COLO829 (cell line): ENCODE results near the gene GAB3.
"Not testable (repeated sequence)": the region's sequence is repeated elsewhere in the genome, so short reads cannot be mapped to it uniquely, and the experiment has no call there.

ENCODE experiments used
- DNase-seq: peaks from one replicate; pipeline ENCODE4 v3.0.0; 2012; ENCODE audit warnings: low spot score

Gene GAB3

DNA sequence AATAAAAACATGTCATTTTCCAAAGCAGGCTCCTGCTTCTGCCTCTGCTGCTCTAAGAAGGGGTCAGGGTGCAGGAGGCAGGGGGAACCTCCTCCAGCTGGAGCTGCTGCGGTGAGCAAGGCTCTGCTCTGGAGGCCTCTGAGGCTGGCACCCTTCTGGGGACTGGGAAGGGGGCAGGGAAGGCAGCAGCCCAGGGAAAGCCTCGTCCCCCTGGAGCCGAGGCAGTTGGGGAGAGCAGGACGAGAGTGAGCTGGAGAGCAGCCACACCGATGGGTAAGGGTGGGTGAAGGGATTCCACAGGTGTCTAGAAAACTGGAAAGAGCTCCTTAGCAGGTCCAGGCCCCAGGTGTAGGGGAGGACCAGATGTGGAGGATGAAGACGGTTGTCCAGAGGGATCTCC is 95.5 kb downstream of the GAB3 start:
- DNase-seq, result no peak

DNA sequence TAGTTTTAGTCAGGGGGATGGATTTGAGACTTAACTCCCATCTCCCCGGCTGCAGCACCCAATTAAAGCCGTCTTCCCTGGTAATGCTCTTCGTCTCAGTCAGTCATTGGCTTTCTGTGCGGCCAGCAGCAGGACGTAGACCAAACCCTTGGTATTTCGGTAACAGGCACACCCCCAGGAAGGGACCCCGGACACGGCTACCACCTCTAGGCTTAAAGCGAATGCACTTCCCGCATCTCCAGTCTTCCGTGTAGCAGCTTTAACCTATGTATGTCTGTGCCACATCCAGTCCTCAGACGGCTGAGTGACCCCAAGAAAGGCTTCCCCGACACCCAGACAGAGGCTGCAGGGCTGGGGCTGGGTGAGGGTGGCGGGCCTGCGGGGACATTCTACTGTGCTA is 96.0 kb downstream of the GAB3 start:
- DNase-seq, result no peak

DNA sequence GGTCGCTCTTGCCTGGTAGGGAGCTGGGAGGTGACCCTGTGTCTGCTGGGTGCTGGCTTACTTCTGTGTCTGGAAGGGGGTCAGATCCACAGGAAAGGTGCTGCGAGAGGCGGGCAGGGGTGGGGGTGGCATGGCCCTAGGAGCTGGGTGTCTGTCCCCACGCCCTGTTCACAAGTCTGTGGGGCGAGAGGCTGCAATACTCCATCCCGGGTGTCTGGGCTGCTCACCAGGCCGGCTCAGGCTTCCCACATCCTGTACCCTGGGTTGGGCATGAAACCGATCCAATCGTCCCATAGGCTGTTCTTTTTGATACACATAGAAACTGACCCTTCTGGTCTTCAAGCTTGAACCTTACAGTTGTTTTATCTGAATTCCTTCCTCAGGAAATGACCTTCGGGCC is 96.5 kb downstream of the GAB3 start:
- no peak for DNase-seq

DNA sequence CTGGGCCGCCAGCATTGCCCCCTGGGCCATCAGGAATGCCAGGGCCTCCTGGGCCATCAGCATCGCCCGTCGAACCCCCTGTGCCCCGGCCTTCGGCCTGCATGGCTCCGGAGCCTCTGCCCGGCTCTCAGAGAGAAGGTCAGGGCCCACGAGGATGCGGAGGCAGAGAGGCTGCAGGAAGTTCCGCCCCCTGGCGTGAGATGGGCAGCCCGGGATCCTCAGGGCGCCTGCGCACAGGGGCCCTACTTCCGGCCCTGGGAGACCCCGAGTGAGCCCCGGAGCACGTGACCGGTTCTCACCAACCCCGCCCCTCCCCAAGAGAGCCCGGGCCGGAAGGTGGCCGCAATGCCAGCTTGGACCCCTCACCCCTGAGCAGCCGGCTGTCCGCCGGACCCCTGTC is 97.5 kb downstream of the GAB3 start, which contains the start of gene CTAG2:
CTAG2 (minus strand) TSS at position 167 of the 400 bp plus-strand sequence; CDS start at position 103, 64 bp downstream.
- DNase-seq, result not testable (repeated sequence)

DNA sequence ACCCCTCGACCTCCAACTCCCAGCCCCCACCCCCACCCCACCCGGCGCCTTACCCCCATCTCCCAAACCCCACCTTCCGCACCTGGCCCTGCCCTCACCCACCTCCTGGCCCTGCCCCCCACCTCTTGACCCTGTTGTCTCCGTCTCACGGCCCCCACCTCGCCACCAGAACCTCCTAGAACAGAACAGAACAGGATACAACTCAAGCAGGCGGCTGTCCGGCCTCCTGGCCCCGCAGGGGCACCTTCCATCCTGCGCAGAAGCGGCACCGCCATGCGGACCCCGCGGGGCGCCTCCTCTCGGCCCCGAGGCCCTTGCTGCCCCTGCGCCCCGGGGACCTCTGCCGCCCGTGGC is 97.9 kb downstream of the GAB3 start:
- no peak for DNase-seq

DNA sequence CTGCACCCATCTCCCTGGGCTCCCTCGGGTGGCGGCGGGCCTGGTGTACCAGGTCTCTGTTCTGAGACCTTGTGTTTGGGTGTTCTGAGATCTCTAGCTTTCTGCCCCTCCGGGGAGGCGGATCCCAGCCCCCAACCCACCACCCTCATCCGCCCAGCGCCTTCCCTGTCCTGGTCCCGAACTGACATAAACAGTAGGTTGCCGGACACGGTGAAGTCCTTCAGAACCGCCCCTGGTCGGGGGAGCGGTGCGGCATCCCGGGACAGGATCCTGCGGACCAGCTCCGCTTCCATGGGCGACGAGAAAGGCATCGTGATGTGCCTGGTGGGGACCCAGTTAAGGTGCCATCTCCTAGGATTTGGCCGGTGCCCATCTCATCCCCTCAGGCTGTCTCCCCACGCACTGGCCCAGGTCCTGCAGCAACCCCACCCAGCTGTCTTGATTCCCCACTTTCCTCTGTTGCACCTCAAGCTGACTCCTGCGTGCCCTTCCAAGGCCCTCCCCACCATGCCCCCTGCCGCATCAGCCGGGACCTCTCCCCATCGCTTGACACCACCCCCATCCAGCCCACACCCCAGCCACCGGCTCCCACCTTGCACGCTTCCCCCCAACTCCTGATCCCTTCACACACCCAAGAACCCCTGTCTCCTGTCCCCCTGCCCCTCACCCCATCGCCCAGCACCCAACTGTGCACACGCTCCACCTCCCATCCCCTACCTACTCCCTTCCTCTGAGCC is 98.4 kb downstream of the GAB3 start:
- DNase-seq, result no peak

DNA sequence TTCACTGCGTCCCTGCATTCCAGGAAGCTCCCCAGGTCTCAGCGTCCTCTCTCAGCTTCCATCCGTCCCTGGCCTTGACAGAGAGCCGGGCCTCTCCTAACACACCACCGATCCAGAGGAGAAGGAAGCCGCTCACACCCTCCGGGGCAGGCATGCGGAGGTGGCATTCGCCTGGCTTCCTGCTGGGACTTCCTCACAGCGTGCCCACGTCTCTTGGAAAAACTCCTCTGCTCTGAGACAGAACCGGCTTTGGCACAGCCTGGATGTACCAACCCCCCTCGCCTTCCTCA is 100.7 kb downstream of the GAB3 start:
- no peak for DNase-seq

DNA sequence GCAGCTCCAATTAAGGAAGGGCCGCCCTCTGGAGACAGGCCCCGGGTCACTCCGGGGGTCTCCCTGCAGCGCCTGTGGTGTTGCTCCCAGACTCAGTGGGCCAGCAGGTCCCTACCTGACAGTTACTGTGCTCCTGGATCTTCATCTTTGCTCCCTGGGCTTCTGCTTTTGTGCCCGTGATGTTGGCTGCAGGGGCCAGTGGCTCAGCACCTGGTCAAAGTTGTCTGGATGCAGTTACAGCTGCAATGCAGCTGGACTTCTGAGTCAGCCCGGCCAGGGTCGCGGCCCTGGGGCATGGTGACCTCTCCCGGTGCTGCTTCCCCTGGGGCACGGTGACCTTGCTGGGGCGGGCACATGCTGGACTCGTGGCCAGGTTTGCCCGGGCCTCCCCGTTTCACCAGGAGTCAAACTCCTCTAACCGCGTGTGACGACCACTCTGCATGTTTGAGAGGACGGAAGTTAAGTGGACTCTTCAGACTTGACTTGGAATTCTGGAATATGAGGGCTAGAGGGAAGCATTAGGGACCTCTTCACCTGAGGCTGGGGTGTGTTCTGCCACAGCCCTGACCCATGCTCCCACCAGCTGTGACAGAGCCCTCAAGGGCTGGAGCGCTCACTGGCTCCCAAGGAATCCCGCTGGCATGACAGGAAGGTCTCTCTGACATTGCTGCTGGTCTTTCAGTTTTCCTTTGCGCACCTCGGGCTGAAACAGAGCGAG is 101.2 kb downstream of the GAB3 start:
- DNase-seq, result no peak

DNA sequence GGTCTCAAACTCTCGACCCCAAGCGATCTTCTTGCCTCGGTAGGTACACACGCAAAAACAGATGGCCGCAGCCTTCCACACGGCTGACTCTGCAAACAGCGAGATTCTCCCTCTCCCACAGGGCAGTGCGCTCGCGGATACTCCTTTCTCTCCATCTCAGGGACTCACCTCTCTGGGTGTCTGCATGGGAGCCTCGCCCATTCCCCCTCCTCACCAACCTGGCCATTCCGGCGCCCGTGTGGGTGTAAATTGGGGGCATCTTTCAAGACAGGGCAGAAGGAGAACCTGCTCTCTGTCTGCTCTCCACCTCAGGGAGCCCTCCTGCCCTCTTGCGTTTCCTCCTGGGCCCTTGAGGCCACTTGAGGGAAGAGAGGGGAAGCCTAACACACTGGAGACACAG is 101.9 kb downstream of the GAB3 start:
- no peak for DNase-seq

DNA sequence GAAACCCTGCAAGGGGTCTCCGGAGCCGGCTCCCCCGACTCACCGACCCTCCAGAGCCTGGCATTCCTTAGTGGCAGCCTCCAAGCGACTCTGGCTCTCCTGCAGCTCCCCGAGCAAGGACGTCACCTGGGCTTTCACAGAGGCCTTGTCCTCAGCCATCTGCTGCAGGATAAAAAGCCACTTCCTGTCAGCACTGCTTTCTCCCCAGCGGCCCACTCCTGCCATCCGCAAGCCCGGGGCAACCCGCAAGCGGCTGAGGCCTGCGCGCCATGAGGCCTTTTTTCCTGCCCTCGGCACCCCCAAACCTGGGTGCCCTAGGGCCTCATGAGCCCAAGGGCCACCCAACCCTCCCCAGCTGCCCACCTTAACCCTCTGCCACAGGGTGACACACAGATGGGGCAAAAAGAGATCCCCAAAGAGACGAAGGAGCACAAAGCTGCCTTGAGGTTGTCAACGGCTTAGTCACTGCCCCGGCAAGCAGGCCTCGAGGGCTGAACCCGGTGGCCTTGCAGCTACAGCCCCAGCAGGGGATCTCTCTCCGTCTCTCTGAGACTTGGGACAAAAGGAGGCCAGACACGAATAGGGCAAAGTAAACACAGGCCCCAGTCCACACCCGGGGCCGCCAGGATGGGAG is 105.0 kb downstream of the GAB3 start:
- DNase-seq, result not testable (repeated sequence)

DNA sequence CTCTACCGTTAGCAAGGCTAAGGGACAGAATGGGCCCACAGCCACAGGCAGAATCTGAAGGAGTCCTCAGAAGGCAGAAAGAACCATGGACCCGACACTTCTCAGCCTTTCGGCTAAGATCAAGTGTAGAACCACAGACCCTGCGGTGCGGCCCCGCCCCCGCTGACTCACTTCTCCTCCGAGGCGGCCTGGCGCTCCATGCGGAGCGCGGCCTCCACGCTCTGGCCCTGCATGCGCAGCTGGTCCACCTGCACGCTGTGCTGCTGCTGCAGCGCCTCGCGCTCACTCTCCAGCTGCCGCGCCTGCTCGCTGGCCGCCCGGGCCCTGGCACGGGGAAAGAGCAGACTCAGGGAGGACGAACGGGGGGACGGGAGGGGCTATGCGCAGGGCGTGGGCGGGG is 107.2 kb downstream of the GAB3 start:
- not testable (repeated sequence) for DNase-seq

DNA sequence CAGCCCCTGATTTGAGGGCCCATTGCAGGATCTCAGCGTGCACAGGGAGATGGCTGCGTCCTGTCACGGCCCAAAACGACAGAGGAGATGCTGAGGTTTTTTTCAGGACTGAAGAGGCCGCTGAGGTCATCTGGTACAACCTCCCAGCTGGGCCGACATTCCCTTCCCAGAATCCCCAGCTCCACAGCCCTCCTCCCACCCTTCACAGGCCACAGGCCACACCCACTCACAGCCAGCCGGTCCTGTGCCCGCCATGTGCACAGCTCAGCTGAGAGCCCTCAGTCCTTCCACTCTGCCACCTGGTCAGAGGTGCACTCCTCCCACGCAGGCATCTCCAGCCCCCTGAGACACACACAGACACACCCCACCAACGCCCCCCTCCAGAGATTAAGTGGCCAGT is 109.1 kb downstream of the GAB3 start:
- not testable (repeated sequence) for DNase-seq

DNA sequence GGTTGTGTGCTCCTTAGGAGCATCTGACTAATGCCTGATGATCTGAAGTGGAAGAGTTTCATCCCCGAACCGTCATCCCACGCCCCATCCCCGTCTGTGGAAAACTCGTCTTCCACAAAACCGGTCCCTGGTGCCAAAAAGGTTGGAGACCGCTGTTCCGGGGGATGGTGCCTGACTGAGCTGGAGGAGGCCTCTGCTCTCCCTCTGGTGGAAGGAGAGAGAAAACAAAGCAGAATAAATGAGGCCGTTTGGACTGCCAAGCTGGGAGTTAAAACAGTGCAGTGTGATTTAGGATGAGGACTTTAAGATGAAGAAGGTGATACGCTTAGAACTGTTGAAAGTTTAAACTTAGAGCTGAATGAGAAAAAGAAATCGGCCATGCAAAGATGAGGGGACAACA is 117.2 kb downstream of the GAB3 start:
- DNase-seq, result not testable (repeated sequence)

DNA sequence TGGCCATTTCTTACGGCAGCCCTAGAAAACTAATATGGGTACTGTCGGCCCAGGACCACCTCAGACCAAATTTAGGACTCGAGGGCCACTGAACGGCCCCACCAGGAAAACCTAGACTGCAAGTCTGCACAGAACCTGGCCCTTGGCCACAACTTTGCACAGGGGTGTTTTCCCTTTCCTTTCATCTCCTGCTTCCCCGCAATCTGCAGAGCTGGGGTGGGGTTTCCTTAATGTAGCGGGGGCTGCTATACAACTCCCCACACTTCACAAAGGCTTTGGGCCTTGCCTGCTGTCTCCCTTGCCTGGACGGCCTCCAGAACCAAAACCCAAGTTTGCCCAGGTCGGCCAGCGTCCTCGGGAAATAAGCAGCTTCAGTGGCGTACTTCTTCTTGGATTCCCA is 119.9 kb downstream of the GAB3 start:
- DNase-seq, result not testable (repeated sequence)

DNA sequence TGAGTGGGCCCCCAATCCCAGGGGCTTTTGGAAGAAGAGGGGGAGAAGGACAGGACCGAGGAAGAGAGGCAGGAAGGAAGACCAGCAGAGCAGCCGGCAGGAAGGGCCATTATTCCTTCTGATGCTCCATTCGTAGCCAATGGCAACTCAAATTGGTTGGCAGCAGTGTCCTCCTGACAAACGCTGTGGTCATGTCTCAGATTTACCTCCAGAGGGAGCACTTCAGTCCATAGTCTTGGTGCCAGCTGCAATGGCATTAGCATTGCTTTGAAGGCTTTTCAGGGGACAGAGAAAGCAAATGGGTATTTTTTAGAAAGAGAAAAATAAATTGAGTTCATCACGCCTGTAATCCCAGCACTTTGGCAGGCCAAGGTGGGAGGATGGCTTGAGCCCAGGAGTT is 121.9 kb downstream of the GAB3 start:
- not testable (repeated sequence) for DNase-seq
